Lower leg skin (tissue), 4 donors: ENCODE measurements around the gene NUDT13. TPM values are rescaled to one million over a fixed set of nuclear protein-coding genes. Genes with fewer than 3 reads are reported as not detected.

Experiments
- DNase-seq, 2 donors: peaks; one replicate each; pipeline ENCODE4 v3.0.0-alpha.2; 2019; ENCODE audit warnings: low spot score in 2 of 2
- H3K4me3 ChIP-seq: fragments of 200-600 bp; sonication (generic); 2 replicates; pipeline ENCODE4 v1.5.1; 2017; ENCODE audit warnings: mild to moderate bottlenecking, low read depth; ENCODE audit not compliant: poor library complexity, severe bottlenecking
- POLR2A ChIP-seq, 2 donors: fragments of 450-650 bp; IDR thresholded peaks; one replicate each; pipeline ENCODE4 v1.6.1; 2016 to 2017; ENCODE audit warnings: antibody characterized with exemption in 2 of 2, mild to moderate bottlenecking in 1 of 2, moderate library complexity in 1 of 2
- WGBS, 2 donors: methylation state at CpG; one replicate each; pipeline ENCODE4 v1.1.5; 2018; 5-methylcytosine and 5-hydroxymethylcytosine counted together
- intact Hi-C: fragments of 100-400 bp; cut with DNase I; formaldehyde crosslinking; loops from one replicate; pipeline ENCODE4 v1.15.0; 2023; ENCODE audit warnings: low total_unique reads
- total RNA-seq, 4 donors: library from RNA; depleted of rRNA; stranded (reverse); fragments of >200 nt; gene quantifications; one replicate each; pipeline ENCODE4 v1.1.0, GENCODE V29; 2016
- TF ChIP-seq, protein P1 (sequence below), 3 donors: fragments of 450-650 bp; IDR thresholded peaks; one replicate each; pipeline ENCODE4 v1.5.1; 2016; ENCODE audit warnings: antibody characterized with exemption in 3 of 3, mild to moderate bottlenecking in 3 of 3, moderate library complexity in 2 of 3

Gene NUDT13
- 1 to 10 TPM; 1.3 to 3.6 (median 2.9) TPM for total RNA-seq

DNA sequence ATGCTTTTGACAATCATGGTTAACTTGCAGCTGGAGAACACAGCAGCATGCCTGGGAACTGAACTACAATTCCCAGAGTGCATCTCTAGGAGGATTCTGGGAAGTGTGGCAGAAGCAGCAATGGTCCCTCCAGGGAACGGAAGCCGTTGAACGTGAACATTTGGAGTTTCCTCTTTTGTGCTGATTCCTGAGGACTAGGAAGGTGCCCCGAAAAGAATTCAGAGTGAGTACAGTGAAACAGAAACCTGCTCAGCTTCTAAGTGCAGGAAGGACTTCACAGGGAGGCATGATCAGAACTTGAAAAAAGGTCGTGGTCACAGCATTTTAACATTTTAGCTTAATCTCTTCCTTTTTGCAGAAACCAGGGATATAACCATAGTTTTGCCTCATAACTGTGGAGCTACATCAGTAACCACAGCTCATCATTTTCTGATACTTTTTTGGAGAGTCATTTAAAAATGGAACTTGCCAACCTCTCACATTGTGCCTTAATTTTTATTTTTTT, at the start of gene NUDT13:
Gene NUDT13 (plus strand): TSS at position 111 of the 505 bp plus-strand sequence. CDS start 3,911 bp downstream, outside the sequence.
- TF ChIP-seq, protein P1, sequence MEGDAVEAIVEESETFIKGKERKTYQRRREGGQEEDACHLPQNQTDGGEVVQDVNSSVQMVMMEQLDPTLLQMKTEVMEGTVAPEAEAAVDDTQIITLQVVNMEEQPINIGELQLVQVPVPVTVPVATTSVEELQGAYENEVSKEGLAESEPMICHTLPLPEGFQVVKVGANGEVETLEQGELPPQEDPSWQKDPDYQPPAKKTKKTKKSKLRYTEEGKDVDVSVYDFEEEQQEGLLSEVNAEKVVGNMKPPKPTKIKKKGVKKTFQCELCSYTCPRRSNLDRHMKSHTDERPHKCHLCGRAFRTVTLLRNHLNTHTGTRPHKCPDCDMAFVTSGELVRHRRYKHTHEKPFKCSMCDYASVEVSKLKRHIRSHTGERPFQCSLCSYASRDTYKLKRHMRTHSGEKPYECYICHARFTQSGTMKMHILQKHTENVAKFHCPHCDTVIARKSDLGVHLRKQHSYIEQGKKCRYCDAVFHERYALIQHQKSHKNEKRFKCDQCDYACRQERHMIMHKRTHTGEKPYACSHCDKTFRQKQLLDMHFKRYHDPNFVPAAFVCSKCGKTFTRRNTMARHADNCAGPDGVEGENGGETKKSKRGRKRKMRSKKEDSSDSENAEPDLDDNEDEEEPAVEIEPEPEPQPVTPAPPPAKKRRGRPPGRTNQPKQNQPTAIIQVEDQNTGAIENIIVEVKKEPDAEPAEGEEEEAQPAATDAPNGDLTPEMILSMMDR (IDR thresholded peaks at IDR 0.05), result no peak
- no peak for TF ChIP-seq POLR2A (IDR thresholded peaks at IDR 0.05)
- peak within 1 kb of the TSS; percentile 15 for H3K4me3 ChIP-seq
- intact Hi-C loops, result no loop called here
- 0% methylated on average over 5 of the region's 5 CpGs for WGBS, 2 donors
- DNase-seq, result peak; percentile 78 to 87

- 39 to 41% methylated on average over 5 of the region's 5 CpGs for WGBS, 2 donors
- intact Hi-C loops, result loop anchor here (10.0 kb wide), 1 partner anchor 696 kb away; no protein-coding TSS in a partner anchor
- no peak for DNase-seq
- TF ChIP-seq, protein P1 (IDR thresholded peaks at IDR 0.05), result no peak
- no peak for TF ChIP-seq POLR2A (IDR thresholded peaks at IDR 0.05)
- H3K4me3 ChIP-seq, result no peak overlapping the region
Measured at GRCh38 chr10:73060738-73061635, 49.3 kb upstream of the NUDT13 start.

GRCh38 chr10:73061743-73062142, 48.5 kb upstream of the NUDT13 start:
- 82 to 83% methylated on average over 1 of the region's 1 CpG for WGBS, 2 donors
- TF ChIP-seq POLR2A (IDR thresholded peaks at IDR 0.05), result no peak
- TF ChIP-seq, protein P1 (IDR thresholded peaks at IDR 0.05), result no peak
- no peak overlapping the region for H3K4me3 ChIP-seq
- no peak for DNase-seq
- intact Hi-C loops, result loop anchor here (10.0 kb wide), 1 partner anchor 697 kb away; no protein-coding TSS in a partner anchor

GRCh38 chr10:73065441-73065840, 44.8 kb upstream of the NUDT13 start:
- WGBS, 2 donors, result 77 to 79% methylated on average over 1 of the region's 1 CpG
- intact Hi-C loops, result loop anchor here (10.0 kb wide), 1 partner anchor 701 kb away; no protein-coding TSS in a partner anchor
- no peak overlapping the region for H3K4me3 ChIP-seq
- TF ChIP-seq, protein P1 (IDR thresholded peaks at IDR 0.05), result no peak
- no peak for TF ChIP-seq POLR2A (IDR thresholded peaks at IDR 0.05)
- DNase-seq, result no peak

DNA sequence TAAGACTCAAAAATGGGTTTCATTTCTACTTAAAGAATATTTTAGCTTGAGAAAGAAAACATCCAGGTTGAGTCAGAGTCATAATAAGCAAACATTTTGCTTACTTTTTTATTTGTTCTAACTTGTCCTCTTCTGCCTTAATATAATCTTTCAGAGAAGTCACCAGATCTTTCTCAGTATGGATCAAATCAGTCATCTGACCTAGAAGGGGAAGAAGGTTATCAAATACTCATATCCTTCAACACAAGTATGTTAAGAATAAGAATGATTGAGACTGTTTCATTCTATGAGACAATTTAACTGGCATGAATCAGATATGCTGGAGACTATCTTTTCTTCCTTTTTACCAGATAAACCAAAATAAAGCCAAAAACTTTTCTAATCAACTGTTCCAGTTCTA, 36.6 kb upstream of the NUDT13 start:
- H3K4me3 ChIP-seq, result no peak overlapping the region
- TF ChIP-seq, protein P1 (IDR thresholded peaks at IDR 0.05), result no peak
- TF ChIP-seq POLR2A (IDR thresholded peaks at IDR 0.05), result no peak
- DNase-seq, result no peak
- intact Hi-C loops, result loop anchor here (10.0 kb wide), 1 partner anchor 81 kb away; no protein-coding TSS in a partner anchor
